Measurements from ENCODE around the gene KCNIP1. TPM values are rescaled to one million over a fixed set of nuclear protein-coding genes. Genes with fewer than 3 reads are reported as not detected.
A peak's percentile ranks its signal among the peaks of the same experiment; 100 is the strongest.

The KCNIP1 gene
- total and polyA plus RNA-seq, 10 donors, result 0.08 to 20.0 (median 9.4) TPM

- no peaks in the 10 kb centered on the region for H3K9me3 ChIP-seq
- H3K4me1 ChIP-seq, result peaks cover 0 to 12% (median 6%) of the 10 kb centered on the region in 6 donors
- peaks cover 0 to 39% (median 0%) of the 10 kb centered on the region in 7 donors for H3K27me3 ChIP-seq (replicated peaks in 1 of 7)
- 83 to 91% (median 90%) methylated on average over 11 to 15 of the region's 15 CpGs for WGBS, 5 donors
- no peaks in the 10 kb centered on the region for H3K36me3 ChIP-seq
- intact Hi-C loops (cut with DNase I; ENCODE audit: low total_unique reads), result no loop called here
- H3K4me3 ChIP-seq, result no peak overlapping the region
- H3K27ac ChIP-seq, result no peak overlapping the region
- TF ChIP-seq POLR2AphosphoS5 (IDR thresholded peaks at IDR 0.05), result no peak
- no peak for TF ChIP-seq POLR2A (IDR thresholded peaks at IDR 0.05)
- TF ChIP-seq, protein P1, sequence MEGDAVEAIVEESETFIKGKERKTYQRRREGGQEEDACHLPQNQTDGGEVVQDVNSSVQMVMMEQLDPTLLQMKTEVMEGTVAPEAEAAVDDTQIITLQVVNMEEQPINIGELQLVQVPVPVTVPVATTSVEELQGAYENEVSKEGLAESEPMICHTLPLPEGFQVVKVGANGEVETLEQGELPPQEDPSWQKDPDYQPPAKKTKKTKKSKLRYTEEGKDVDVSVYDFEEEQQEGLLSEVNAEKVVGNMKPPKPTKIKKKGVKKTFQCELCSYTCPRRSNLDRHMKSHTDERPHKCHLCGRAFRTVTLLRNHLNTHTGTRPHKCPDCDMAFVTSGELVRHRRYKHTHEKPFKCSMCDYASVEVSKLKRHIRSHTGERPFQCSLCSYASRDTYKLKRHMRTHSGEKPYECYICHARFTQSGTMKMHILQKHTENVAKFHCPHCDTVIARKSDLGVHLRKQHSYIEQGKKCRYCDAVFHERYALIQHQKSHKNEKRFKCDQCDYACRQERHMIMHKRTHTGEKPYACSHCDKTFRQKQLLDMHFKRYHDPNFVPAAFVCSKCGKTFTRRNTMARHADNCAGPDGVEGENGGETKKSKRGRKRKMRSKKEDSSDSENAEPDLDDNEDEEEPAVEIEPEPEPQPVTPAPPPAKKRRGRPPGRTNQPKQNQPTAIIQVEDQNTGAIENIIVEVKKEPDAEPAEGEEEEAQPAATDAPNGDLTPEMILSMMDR (IDR thresholded peaks at IDR 0.05 in 8 of 11, conservative IDR thresholded peaks at IDR 0.05 in 3 of 11), result no peak
- peak; percentile 61 for DNase-seq
Measured at GRCh38 chr5:170641589-170642031, 137.8 kb downstream of the KCNIP1 start.

GRCh38 chr5:170642066-170642735, 138.4 kb downstream of the KCNIP1 start:
- DNase-seq, result peak; percentile 38
- 84 to 90% (median 87%) methylated on average over 12 to 18 of the region's 18 CpGs for WGBS, 5 donors
- H3K27ac ChIP-seq, result no peak overlapping the region
- TF ChIP-seq POLR2AphosphoS5 (IDR thresholded peaks at IDR 0.05), result no peak
- TF ChIP-seq, protein P1 (IDR thresholded peaks at IDR 0.05 in 8 of 11, conservative IDR thresholded peaks at IDR 0.05 in 3 of 11), result no peak
- H3K9me3 ChIP-seq, result no peaks in the 10 kb centered on the region
- H3K27me3 ChIP-seq (replicated peaks in 1 of 7), result peaks cover 0 to 39% (median 0%) of the 10 kb centered on the region in 7 donors
- H3K36me3 ChIP-seq, result no peaks in the 10 kb centered on the region
- no peak overlapping the region for H3K4me3 ChIP-seq
- H3K4me1 ChIP-seq, result peaks cover 0 to 12% (median 6%) of the 10 kb centered on the region in 6 donors
- intact Hi-C loops (cut with DNase I; ENCODE audit: low total_unique reads), result no loop called here

- no peak overlapping the region for H3K27ac ChIP-seq
- H3K27me3 ChIP-seq (replicated peaks in 1 of 7), result peaks cover 0 to 37% (median 0%) of the 10 kb centered on the region in 7 donors
- intact Hi-C loops (cut with DNase I; ENCODE audit: low total_unique reads), result no loop called here
- no peak overlapping the region for H3K4me3 ChIP-seq
- no peak for TF ChIP-seq POLR2A (IDR thresholded peaks at IDR 0.05)
- no peaks in the 10 kb centered on the region for H3K36me3 ChIP-seq
- H3K4me1 ChIP-seq, result peaks cover 0 to 12% (median 6%) of the 10 kb centered on the region in 6 donors
- peak; percentile 20 for DNase-seq
- 28 to 40% (median 35%) methylated on average over 3 of the region's 3 CpGs for WGBS, 5 donors
- H3K9me3 ChIP-seq, result no peaks in the 10 kb centered on the region
Measured at GRCh38 chr5:170642776-170643436, 139.1 kb downstream of the KCNIP1 start.

DNA sequence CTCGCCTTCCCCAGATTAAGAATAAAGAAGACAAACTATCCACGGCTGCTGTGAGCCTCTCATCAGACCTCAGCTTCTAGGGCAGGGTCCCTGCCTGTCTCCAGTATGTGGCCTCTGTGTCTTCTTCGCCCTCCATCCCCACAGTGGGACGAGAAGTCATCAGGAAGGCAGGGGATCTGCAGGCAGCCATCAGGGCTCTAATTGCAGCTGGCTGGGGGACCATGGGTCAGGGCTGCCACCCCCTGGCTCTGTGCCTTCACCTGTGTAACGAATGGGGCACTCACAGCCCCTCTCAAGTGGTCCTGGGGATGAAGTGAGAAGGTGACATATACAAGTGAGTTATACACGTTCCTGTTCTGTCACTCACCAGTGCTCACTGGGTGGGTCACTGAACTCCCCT, 139.8 kb downstream of the KCNIP1 start:
- TF ChIP-seq POLR2AphosphoS5 (IDR thresholded peaks at IDR 0.05), result no peak
- TF ChIP-seq, protein P1 (IDR thresholded peaks at IDR 0.05 in 8 of 11, conservative IDR thresholded peaks at IDR 0.05 in 3 of 11), result no peak
- TF ChIP-seq POLR2A (IDR thresholded peaks at IDR 0.05), result no peak
- WGBS, 5 donors, result 38 to 65% (median 56%) methylated on average over 6 of the region's 6 CpGs
- Histone ChIP-seq H3K4me3 (no peak overlapping the region), H3K36me3 (no peaks in the 10 kb centered on the region), H3K27me3 (replicated peaks in 1 of 7) (peaks cover 0 to 31% (median 0%) of the 10 kb centered on the region in 7 donors), H3K27ac (no peak overlapping the region), H3K4me1 (peaks cover 0 to 10% (median 3%) of the 10 kb centered on the region in 6 donors), H3K9me3 (no peaks in the 10 kb centered on the region)
- intact Hi-C loops (cut with DNase I; ENCODE audit: low total_unique reads), result no loop called here
- DNase-seq, result no peak
